Measurements from ENCODE around the gene PXDN. TPM values are rescaled to one million over a fixed set of nuclear protein-coding genes. Genes with fewer than 3 reads are reported as not detected.

Gene PXDN
- total RNA-seq, 1 experiment from 2014 or later, result 146 TPM

- TF ChIP-seq ZNF512 (CRISPR knock-in tag; IDR thresholded peaks at IDR 0.05; ENCODE audit: borderline replicate concordance), result no peak
Observed at GRCh38 chr2:1678609-1679008, 65.7 kb downstream of the PXDN start (continued).

DNA sequence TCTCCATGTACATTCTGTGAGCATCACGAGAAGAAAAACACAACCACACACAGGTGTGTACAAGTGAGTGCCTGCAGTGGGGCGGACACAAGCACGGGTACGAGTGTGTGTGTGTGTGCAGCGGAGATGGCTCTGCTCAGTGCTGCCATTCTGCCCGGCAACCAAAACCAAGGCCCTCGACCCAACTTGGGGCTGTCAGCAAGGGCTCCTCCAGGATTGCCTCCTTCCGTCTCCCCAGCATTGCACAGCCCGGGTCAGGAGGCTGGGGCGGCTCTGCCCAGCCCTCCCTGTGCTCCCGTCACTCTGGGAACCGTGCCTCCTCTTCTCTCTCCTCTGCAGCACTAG, 66.5 kb downstream of the PXDN start:
- TF ChIP-seq, protein P1, sequence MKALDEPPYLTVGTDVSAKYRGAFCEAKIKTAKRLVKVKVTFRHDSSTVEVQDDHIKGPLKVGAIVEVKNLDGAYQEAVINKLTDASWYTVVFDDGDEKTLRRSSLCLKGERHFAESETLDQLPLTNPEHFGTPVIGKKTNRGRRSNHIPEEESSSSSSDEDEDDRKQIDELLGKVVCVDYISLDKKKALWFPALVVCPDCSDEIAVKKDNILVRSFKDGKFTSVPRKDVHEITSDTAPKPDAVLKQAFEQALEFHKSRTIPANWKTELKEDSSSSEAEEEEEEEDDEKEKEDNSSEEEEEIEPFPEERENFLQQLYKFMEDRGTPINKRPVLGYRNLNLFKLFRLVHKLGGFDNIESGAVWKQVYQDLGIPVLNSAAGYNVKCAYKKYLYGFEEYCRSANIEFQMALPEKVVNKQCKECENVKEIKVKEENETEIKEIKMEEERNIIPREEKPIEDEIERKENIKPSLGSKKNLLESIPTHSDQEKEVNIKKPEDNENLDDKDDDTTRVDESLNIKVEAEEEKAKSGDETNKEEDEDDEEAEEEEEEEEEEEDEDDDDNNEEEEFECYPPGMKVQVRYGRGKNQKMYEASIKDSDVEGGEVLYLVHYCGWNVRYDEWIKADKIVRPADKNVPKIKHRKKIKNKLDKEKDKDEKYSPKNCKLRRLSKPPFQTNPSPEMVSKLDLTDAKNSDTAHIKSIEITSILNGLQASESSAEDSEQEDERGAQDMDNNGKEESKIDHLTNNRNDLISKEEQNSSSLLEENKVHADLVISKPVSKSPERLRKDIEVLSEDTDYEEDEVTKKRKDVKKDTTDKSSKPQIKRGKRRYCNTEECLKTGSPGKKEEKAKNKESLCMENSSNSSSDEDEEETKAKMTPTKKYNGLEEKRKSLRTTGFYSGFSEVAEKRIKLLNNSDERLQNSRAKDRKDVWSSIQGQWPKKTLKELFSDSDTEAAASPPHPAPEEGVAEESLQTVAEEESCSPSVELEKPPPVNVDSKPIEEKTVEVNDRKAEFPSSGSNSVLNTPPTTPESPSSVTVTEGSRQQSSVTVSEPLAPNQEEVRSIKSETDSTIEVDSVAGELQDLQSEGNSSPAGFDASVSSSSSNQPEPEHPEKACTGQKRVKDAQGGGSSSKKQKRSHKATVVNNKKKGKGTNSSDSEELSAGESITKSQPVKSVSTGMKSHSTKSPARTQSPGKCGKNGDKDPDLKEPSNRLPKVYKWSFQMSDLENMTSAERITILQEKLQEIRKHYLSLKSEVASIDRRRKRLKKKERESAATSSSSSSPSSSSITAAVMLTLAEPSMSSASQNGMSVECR (CRISPR knock-in tag; IDR thresholded peaks at IDR 0.05; ENCODE audit: borderline replicate concordance), result no peak
- TF ChIP-seq ELF4 (CRISPR knock-in tag; IDR thresholded peaks at IDR 0.05; ENCODE audit: low read depth) (no peak), PRRX2 (CRISPR knock-in tag; IDR thresholded peaks at IDR 0.05) (no peak), EMX1 (CRISPR knock-in tag; IDR thresholded peaks at IDR 0.05) (no peak), E2F5 (CRISPR knock-in tag; IDR thresholded peaks at IDR 0.05) (no peak), GTF2I (CRISPR knock-in tag; conservative IDR thresholded peaks at IDR 0.05) (no peak), ATF3 (CRISPR knock-in tag; conservative IDR thresholded peaks at IDR 0.05) (no peak), JUN (CRISPR knock-in tag; IDR thresholded peaks at IDR 0.05) (no peak), OVOL2 (CRISPR knock-in tag; IDR thresholded peaks at IDR 0.05; ENCODE audit: borderline replicate concordance) (no peak)
- TF ChIP-seq, protein P2, sequence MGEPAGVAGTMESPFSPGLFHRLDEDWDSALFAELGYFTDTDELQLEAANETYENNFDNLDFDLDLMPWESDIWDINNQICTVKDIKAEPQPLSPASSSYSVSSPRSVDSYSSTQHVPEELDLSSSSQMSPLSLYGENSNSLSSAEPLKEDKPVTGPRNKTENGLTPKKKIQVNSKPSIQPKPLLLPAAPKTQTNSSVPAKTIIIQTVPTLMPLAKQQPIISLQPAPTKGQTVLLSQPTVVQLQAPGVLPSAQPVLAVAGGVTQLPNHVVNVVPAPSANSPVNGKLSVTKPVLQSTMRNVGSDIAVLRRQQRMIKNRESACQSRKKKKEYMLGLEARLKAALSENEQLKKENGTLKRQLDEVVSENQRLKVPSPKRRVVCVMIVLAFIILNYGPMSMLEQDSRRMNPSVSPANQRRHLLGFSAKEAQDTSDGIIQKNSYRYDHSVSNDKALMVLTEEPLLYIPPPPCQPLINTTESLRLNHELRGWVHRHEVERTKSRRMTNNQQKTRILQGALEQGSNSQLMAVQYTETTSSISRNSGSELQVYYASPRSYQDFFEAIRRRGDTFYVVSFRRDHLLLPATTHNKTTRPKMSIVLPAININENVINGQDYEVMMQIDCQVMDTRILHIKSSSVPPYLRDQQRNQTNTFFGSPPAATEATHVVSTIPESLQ (CRISPR knock-in tag; IDR thresholded peaks at IDR 0.05), result no peak
- no peaks in the 10 kb centered on the region for H3K4me1 Mint-ChIP-seq
- ATAC-seq, result no peak
- H3K36me3 Mint-ChIP-seq, result peaks cover 60% of the 10 kb centered on the region
- DNase-seq (ENCODE audit: low spot score), result no peak
- no peaks in the 10 kb centered on the region for H3K9me3 Mint-ChIP-seq
- CTCF ChIA-PET, result interaction anchor here (1.5 kb wide), 1 partner anchor 73 kb away, joined by 4 read pairs; no protein-coding TSS in a partner anchor
- peak overlapping the region; percentile 17; the same call in 1 of the 2 replicates for H3K27ac Mint-ChIP-seq
- no peak overlapping the region for H3K4me3 Mint-ChIP-seq
- H3K27me3 Mint-ChIP-seq (ENCODE audit: low read depth), result no peaks in the 10 kb centered on the region
- POLR2A ChIA-PET, result no interaction called here

DNA sequence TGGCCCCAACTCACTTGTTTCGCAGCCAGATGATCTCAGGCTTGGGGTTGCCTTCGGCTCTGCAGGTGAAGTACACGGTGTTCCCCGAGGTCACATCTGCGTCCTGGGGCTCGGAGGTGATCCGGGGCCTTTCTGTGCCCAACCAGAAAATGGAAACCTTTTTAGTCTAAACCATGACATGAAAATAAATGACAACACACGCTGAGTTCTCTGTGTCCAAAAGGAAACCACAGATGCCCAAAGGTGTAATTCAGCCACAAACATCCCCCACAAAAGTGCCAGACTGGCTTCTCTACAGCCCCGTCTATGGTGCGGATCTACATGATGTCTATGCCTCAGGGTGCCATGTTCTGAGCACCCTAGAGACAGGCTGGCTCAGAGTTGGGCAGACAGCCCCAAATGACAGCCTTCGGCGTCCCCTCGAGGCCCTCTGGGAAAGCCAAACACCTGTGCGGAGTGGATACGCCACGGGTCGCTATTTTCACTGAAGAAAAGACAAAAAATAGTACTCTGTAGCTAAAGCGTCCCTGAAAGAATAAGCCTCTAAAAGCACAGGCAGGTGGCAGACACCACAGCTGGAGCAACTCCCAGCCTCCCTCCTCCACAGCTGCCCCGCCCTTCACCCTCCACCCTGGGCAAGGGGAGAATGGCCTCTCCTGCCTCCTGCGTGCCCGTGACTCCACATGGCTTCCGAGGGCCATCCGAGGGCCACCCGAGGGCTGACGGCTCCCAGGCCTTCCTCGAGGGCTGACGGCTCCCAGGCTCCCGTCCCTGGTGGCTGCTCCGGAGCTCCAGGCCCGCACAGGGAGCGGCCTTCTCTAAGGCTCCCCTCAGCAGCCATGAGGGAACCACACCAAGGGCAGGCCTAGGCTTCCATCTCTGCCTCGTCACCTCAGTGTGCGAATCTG, 67.1 kb downstream of the PXDN start:
- Mint-ChIP-seq H3K27me3 (ENCODE audit: low read depth) (no peaks in the 10 kb centered on the region), H3K27ac (peak overlapping the region; percentile 27; the same call in 1 of the 2 replicates), H3K36me3 (peaks cover 64% of the 10 kb centered on the region), H3K4me3 (no peak overlapping the region), H3K9me3 (no peaks in the 10 kb centered on the region), H3K4me1 (no peaks in the 10 kb centered on the region)
- ATAC-seq (no peak), DNase-seq (ENCODE audit: low spot score) (no peak)
- POLR2A ChIA-PET, result no interaction called here
- CTCF ChIA-PET, result no interaction called here
- TF ChIP-seq MYBL2 (CRISPR knock-in tag; IDR thresholded peaks at IDR 0.05) (no peak), TEAD1 (CRISPR knock-in tag; IDR thresholded peaks at IDR 0.05) (no peak), TP53 (CRISPR knock-in tag; IDR thresholded peaks at IDR 0.05) (no peak), RELA (CRISPR knock-in tag; IDR thresholded peaks at IDR 0.05; ENCODE audit: borderline replicate concordance) (no peak), ZNF138 (CRISPR knock-in tag; conservative IDR thresholded peaks at IDR 0.05) (no peak), ZNF396 (CRISPR knock-in tag; IDR thresholded peaks at IDR 0.05; ENCODE audit: borderline replicate concordance) (no peak), ESRRA (CRISPR knock-in tag; IDR thresholded peaks at IDR 0.05; ENCODE audit: borderline replicate concordance) (no peak), MXD4 (CRISPR knock-in tag; IDR thresholded peaks at IDR 0.05; ENCODE audit: borderline replicate concordance) (no peak)
- TF ChIP-seq, protein P3, sequence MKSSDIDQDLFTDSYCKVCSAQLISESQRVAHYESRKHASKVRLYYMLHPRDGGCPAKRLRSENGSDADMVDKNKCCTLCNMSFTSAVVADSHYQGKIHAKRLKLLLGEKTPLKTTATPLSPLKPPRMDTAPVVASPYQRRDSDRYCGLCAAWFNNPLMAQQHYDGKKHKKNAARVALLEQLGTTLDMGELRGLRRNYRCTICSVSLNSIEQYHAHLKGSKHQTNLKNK (CRISPR knock-in tag; IDR thresholded peaks at IDR 0.05), result no peak
